WTC11 (cell line): ENCODE measurements around the gene VSIG2. TPM values are rescaled to one million over a fixed set of nuclear protein-coding genes. Genes with fewer than 3 reads are reported as not detected.
A peak's percentile ranks its signal among the peaks of the same experiment; 100 is the strongest.

ENCODE experiments used
- ATAC-seq: fragments of 200-7000 bp; cut with Tn5 transposase; 2 replicates; pipeline ENCODE4 v1.10.0; 2021; ENCODE audit warnings: mild to moderate bottlenecking, moderate library complexity
- CTCF ChIA-PET: fragments of 300-600 bp; sonication (Branson Sonifier 250); formaldehyde crosslinking; loops from one replicate; lab custom pipeline; 2021; ENCODE audit warnings: antibody characterized with exemption; lab: Charles Lee
- POLR2A ChIA-PET: fragments of 350-600 bp; sonication (Branson Sonifier 250); formaldehyde crosslinking; loops from one replicate; lab custom pipeline; 2021; ENCODE audit warnings: antibody characterized with exemption; lab: Charles Lee
- DNase-seq: peaks from one replicate; pipeline ENCODE4 v3.0.0; 2021; ENCODE audit warnings: low spot score
- H3K27ac Mint-ChIP-seq: 2 replicates; pipeline ENCODE4 v1.8.0; 2021; ENCODE audit warnings: mixed read lengths
- H3K27me3 Mint-ChIP-seq: 2 replicates; pipeline ENCODE4 v1.8.0; 2021; ENCODE audit warnings: low read depth, mild to moderate bottlenecking, moderate library complexity, mixed read lengths
- H3K36me3 Mint-ChIP-seq: 2 replicates; pipeline ENCODE4 v1.8.0; 2021; ENCODE audit warnings: mixed read lengths
- H3K4me1 Mint-ChIP-seq: 2 replicates; pipeline ENCODE4 v1.8.0; 2022; ENCODE audit warnings: mixed read lengths
- H3K4me3 Mint-ChIP-seq: 2 replicates; pipeline ENCODE4 v1.8.0; 2021; ENCODE audit warnings: mild to moderate bottlenecking, moderate library complexity, mixed read lengths
- H3K9me3 Mint-ChIP-seq: 2 replicates; pipeline ENCODE4 v1.8.0; 2021; ENCODE audit warnings: mixed read lengths
- E2F4 ChIP-seq: sonication (generic); formaldehyde crosslinking; IDR thresholded peaks from 2 replicates; pipeline ENCODE4 v1.8.1; 2022; ENCODE audit warnings: low read depth, mild to moderate bottlenecking, moderate library complexity, missing genetic modification reagents, borderline replicate concordance
- ERG ChIP-seq: fragments of 250-450 bp; sonication (Bioruptor Pico); IDR thresholded peaks from 2 replicates; pipeline ENCODE4 v1.8.0; 2021; ENCODE audit warnings: mild to moderate bottlenecking
- ESRRA ChIP-seq: sonication (generic); formaldehyde crosslinking; IDR thresholded peaks from 2 replicates; pipeline ENCODE4 v1.8.1; 2022; ENCODE audit warnings: mild to moderate bottlenecking, missing genetic modification reagents, borderline replicate concordance
- FOXJ3 ChIP-seq: sonication (generic); formaldehyde crosslinking; IDR thresholded peaks from 2 replicates; pipeline ENCODE4 v1.9.0; 2021; ENCODE audit warnings: missing genetic modification reagents, mild to moderate bottlenecking, borderline replicate concordance
- GABPB1 ChIP-seq: sonication (generic); formaldehyde crosslinking; IDR thresholded peaks from 2 replicates; pipeline ENCODE4 v1.8.1; 2023; ENCODE audit warnings: mild to moderate bottlenecking, missing genetic modification reagents
- GRHL2 ChIP-seq: fragments of 250-450 bp; sonication (Bioruptor Pico); IDR thresholded peaks from 2 replicates; pipeline ENCODE4 v1.8.0; 2022; ENCODE audit warnings: mild to moderate bottlenecking, moderate library complexity; ENCODE audit not compliant: insufficient replicate concordance, severe bottlenecking
- IRF2 ChIP-seq: sonication (generic); formaldehyde crosslinking; IDR thresholded peaks from 2 replicates; pipeline ENCODE4 v1.8.0; 2022; ENCODE audit warnings: low read depth, missing genetic modification reagents, borderline replicate concordance
- MAX ChIP-seq: sonication (generic); formaldehyde crosslinking; IDR thresholded peaks from 2 replicates; pipeline ENCODE4 v1.8.0; 2022; ENCODE audit warnings: mild to moderate bottlenecking, missing genetic modification reagents
- NFATC4 ChIP-seq: fragments of 250-450 bp; sonication (Bioruptor Pico); IDR thresholded peaks from 2 replicates; pipeline ENCODE4 v1.9.0; 2021; ENCODE audit warnings: mild to moderate bottlenecking
- NR1H2 ChIP-seq: sonication (generic); formaldehyde crosslinking; IDR thresholded peaks from 2 replicates; pipeline ENCODE4 v1.9.0; 2021; ENCODE audit warnings: mild to moderate bottlenecking, moderate library complexity, missing genetic modification reagents
- PRDM15 ChIP-seq: sonication (generic); formaldehyde crosslinking; IDR thresholded peaks from 2 replicates; pipeline ENCODE4 v1.8.0; 2022; ENCODE audit warnings: missing genetic modification reagents
- PRRX2 ChIP-seq: fragments of 250-450 bp; sonication (Bioruptor Pico); IDR thresholded peaks from 2 replicates; pipeline ENCODE4 v1.8.0; 2021; ENCODE audit warnings: mild to moderate bottlenecking
- SOX15 ChIP-seq: fragments of 250-450 bp; sonication (Bioruptor Pico); IDR thresholded peaks from 2 replicates; pipeline ENCODE4 v1.9.0; 2021; ENCODE audit warnings: mild to moderate bottlenecking
- TP53 ChIP-seq: sonication (generic); formaldehyde crosslinking; IDR thresholded peaks from 2 replicates; pipeline ENCODE4 v1.8.1; 2023; ENCODE audit warnings: mild to moderate bottlenecking, missing genetic modification reagents
- USF1 ChIP-seq: sonication (generic); formaldehyde crosslinking; IDR thresholded peaks from 2 replicates; pipeline ENCODE4 v1.8.0; 2022; ENCODE audit warnings: mild to moderate bottlenecking, missing genetic modification reagents
- ZNF263 ChIP-seq: sonication (generic); formaldehyde crosslinking; IDR thresholded peaks from 2 replicates; pipeline ENCODE4 v1.8.1; 2022; ENCODE audit warnings: low read depth, mild to moderate bottlenecking, moderate library complexity, missing genetic modification reagents
- ZNF671 ChIP-seq: fragments of 250-450 bp; sonication (Bioruptor Pico); IDR thresholded peaks from 2 replicates; pipeline ENCODE4 v1.8.0; 2021; ENCODE audit warnings: mild to moderate bottlenecking
- total RNA-seq: library from RNA; stranded (reverse); gene quantifications from 3 replicates; pipeline ENCODE4 v1.2.3, GENCODE V29; 2021
- TF ChIP-seq, protein P1 (sequence below): sonication (generic); formaldehyde crosslinking; IDR thresholded peaks from 2 replicates; pipeline ENCODE4 v1.8.1; 2022; ENCODE audit warnings: mild to moderate bottlenecking, moderate library complexity, missing genetic modification reagents

Gene VSIG2
- total RNA-seq, 1 experiment from 2014 or later, result 0.79 TPM

GRCh38 chr11:124717786-124718651 is 34.0 kb downstream of the VSIG2 start:
- TF ChIP-seq MAX (CRISPR knock-in tag) (peak; percentile 33; the same call in 1 of the 2 replicates), ZNF263 (CRISPR knock-in tag) (no peak)
- TF ChIP-seq, all 79 proteins: peak for 1
- DNase-seq (peak; percentile 54), ATAC-seq (peak; percentile 79)
- H3K4me3 Mint-ChIP-seq, result peak overlapping the region; percentile 81
- H3K27me3 Mint-ChIP-seq, result peaks cover 100% of the 10 kb centered on the region
- H3K36me3 Mint-ChIP-seq, result no peaks in the 10 kb centered on the region
- ChIA-PET CTCF (interaction anchor here (0.7 to 1.8 kb wide), 6 partner anchors 22 to 76 kb away, joined by 3 to 6 read pairs (median 4); partner anchors contain the start of genes NRGN, SIAE and SPA17), POLR2A (no interaction called here)
- H3K4me1 Mint-ChIP-seq, result peaks cover 45% of the 10 kb centered on the region
- no peak overlapping the region for H3K27ac Mint-ChIP-seq
- H3K9me3 Mint-ChIP-seq, result no peaks in the 10 kb centered on the region

GRCh38 chr11:124717421-124717785 is 34.7 kb downstream of the VSIG2 start:
- peaks cover 99% of the 10 kb centered on the region for H3K27me3 Mint-ChIP-seq
- peaks cover 39% of the 10 kb centered on the region for H3K4me1 Mint-ChIP-seq
- DNase-seq (no peak), ATAC-seq (no peak)
- H3K36me3 Mint-ChIP-seq, result no peaks in the 10 kb centered on the region
- POLR2A ChIA-PET, result interaction anchor here (0.6 kb wide), 1 partner anchor 21 kb away, joined by 3 read pairs; no protein-coding TSS in a partner anchor
- TF ChIP-seq NFATC4 (no peak), GRHL2 (CRISPR knock-in tag) (no peak), USF1 (CRISPR knock-in tag) (no peak), SOX15 (no peak), E2F4 (no peak), PRRX2 (CRISPR knock-in tag) (no peak), ZNF671 (CRISPR knock-in tag) (no peak), FOXJ3 (CRISPR knock-in tag) (no peak), PRDM15 (CRISPR knock-in tag) (no peak), TP53 (CRISPR knock-in tag) (no peak), ERG (no peak), ESRRA (CRISPR knock-in tag) (no peak), IRF2 (CRISPR knock-in tag) (no peak), GABPB1 (CRISPR knock-in tag) (no peak), NR1H2 (no peak)
- TF ChIP-seq, protein P1, sequence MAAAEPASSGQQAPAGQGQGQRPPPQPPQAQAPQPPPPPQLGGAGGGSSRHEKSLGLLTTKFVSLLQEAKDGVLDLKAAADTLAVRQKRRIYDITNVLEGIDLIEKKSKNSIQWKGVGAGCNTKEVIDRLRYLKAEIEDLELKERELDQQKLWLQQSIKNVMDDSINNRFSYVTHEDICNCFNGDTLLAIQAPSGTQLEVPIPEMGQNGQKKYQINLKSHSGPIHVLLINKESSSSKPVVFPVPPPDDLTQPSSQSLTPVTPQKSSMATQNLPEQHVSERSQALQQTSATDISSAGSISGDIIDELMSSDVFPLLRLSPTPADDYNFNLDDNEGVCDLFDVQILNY (CRISPR knock-in tag), result no peak
- peak overlapping the region; percentile 81 for H3K4me3 Mint-ChIP-seq
- CTCF ChIA-PET, result interaction anchor here (0.7 to 1.8 kb wide), 5 partner anchors 29 to 76 kb away, joined by 3 to 6 read pairs (median 4); partner anchors contain the start of genes SIAE and SPA17
- H3K9me3 Mint-ChIP-seq, result no peaks in the 10 kb centered on the region
- H3K27ac Mint-ChIP-seq, result no peak overlapping the region
